Uterus (tissue), 4 donors: ENCODE measurements around the gene CORO1C. TPM values are rescaled to one million over a fixed set of nuclear protein-coding genes. Genes with fewer than 3 reads are reported as not detected.

ENCODE experiments used
- DNase-seq, 2 donors: peaks; one replicate each; pipeline ENCODE4 v3.0.0-alpha.2; 2019 to 2020
- H3K27ac ChIP-seq, 2 donors: fragments of 200-600 bp; sonication (generic); 1 replicate in 1 of 2; 2 replicates in 1 of 2; pipeline ENCODE4 v1.5.1; 2016 to 2018
- H3K27me3 ChIP-seq, 2 donors: fragments of 200-600 bp; sonication (generic); one replicate each; pipeline ENCODE4 v1.5.1; 2018 to 2019; ENCODE audit warnings: control low read depth in 1 of 2
- H3K36me3 ChIP-seq, 2 donors: fragments of 200-600 bp; sonication (generic); one replicate each; pipeline ENCODE4 v1.5.1; 2019; ENCODE audit warnings: control low read depth in 1 of 2
- H3K4me1 ChIP-seq, 2 donors: fragments of 200-600 bp; sonication (generic); one replicate each; pipeline ENCODE4 v1.5.1; 2018 to 2019; ENCODE audit warnings: control low read depth in 1 of 2
- H3K4me3 ChIP-seq, 2 donors: fragments of 200-600 bp; sonication (generic); 1 replicate in 1 of 2; 2 replicates in 1 of 2; pipeline ENCODE4 v1.5.1; 2018 to 2019; ENCODE audit warnings: mild to moderate bottlenecking in 1 of 2
- H3K9me3 ChIP-seq, 2 donors: fragments of 200-600 bp; sonication (generic); one replicate each; pipeline ENCODE4 v1.5.1; 2019; ENCODE audit warnings: control low read depth in 1 of 2
- CTCF ChIP-seq, 4 experiments: fragments of 200-600 bp in 2 of 4; fragments of 450-650 bp in 2 of 4; sonication (generic) in 2 of 4; IDR thresholded peaks; one replicate each; pipeline ENCODE4 v1.5.1; 2016 to 2019; ENCODE audit warnings: antibody characterized with exemption in 4 of 4, mild to moderate bottlenecking in 2 of 4, moderate library complexity in 1 of 4
- POLR2A ChIP-seq, 2 donors: fragments of 450-650 bp; IDR thresholded peaks; one replicate each; pipeline ENCODE4 v1.6.1; 2016; ENCODE audit warnings: antibody characterized with exemption in 2 of 2, mild to moderate bottlenecking in 1 of 2, moderate library complexity in 1 of 2
- intact Hi-C: fragments of 100-400 bp; cut with DNase I; formaldehyde crosslinking; loops from one replicate; pipeline ENCODE4 v1.15.1; 2023; ENCODE audit warnings: low total_unique reads
- microRNA-seq: library from miRNA; unstranded; fragments of <30 nt; microRNA quantifications from one replicate; pipeline ENCODE4, GENCODE V29; 2016; ENCODE audit warnings: borderline microRNAs expressed, borderline replicate concordance
- small RNA-seq: library from RNA; depleted of rRNA; stranded (forward); fragments of <200 nt; gene quantifications from one replicate; pipeline ENCODE3, GENCODE V24; 2016
- total RNA-seq, 4 donors: library from RNA; depleted of rRNA in 3 of 4; stranded (reverse); fragments of >200 nt in 3 of 4; gene quantifications; one replicate each; pipeline versions ENCODE4 v1.1.0 to v1.2.4, GENCODE V29; 2014 to 2023
- donor health status: DM: yes; HTN: yes; CAD: no.

CORO1C gene
- total RNA-seq, 4 donors from 2014 or later, result 129 to 357 (median 235) TPM

DNA sequence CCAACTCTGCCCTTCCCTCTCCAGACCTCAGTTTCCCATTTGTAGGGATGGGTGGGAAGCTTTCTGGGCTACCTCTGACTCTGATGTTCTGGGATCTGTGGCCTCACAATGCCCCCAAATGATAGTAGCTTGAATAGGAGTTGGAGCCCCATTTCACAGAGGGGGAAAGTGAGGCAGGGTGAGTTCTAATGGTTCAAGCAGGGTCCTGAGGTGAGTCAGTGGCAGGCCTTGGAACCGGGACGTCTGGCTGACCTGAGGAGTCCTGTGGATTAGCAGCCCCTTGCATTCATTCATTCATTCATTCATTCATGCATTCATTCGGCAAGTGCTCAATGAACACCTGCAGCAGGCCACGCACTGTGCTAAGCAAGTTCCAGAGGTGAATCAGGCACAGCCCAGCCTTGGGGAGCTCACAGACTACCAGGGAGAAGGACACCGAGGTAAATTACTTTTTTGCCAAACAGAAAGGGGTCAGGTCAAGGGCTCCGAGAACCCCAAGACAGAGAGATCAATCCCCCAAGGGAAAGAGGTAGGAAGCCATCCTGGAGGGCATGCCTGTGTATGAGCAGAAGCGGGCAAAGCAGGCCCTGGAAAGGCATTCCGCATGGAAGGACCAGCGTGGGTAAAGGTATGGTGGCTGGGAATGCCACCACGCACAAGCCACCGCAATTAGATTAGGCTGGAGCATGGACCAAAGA, 132.6 kb downstream of the CORO1C start:
- TF ChIP-seq CTCF (IDR thresholded peaks at IDR 0.05), result no peak
- no peak for TF ChIP-seq POLR2A (IDR thresholded peaks at IDR 0.05)
- Histone ChIP-seq H3K4me3 (no peak overlapping the region), H3K27me3 (no peaks in the 10 kb centered on the region), H3K4me1 (no peaks in the 10 kb centered on the region), H3K36me3 (no peaks in the 10 kb centered on the region), H3K9me3 (no peaks in the 10 kb centered on the region), H3K27ac (peak overlapping the region; percentile 55 to 67)
- DNase-seq, result no peak
- intact Hi-C loops, result no loop called here

DNA sequence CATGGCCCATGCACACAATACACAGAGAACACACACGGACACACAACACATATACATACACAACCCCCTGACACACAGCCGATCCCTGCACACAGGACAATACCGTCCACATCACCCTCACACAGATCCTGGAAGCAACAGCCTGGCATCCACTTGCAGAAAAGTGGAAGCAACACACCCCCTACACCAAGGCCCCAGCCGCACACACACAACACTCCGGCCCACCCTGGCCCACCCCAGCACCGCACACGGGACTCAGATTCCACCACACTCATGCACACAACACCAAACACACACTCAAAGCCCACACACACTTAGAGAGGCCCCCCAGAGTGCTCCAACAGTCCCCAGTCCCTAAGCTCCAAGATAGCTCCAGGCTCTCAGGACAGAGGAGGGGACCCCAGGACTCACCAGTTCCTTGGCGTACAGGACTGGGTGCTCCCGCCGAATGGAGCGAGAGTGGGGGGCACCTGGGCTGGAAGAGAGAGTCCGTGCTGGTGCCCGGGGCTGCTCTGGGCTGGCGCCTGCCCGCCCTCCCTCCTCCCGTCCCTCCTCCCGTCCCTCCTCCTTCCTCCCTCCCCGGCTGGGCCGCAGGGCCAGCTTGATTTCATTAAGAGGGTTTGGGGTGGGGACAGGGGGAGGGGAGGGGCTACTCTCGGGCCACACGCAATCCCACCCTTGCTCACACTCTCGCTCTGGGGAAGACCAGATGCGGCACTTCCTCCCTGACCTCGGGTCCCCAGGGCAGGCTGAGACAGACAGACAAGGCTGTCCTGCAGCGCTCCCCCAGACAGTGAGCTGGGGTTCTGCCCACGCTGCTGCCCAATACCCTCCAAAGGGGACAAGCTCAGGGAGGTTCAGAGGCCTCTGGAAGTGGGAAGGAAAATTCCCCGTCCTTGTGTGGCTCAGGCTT, 133.5 kb downstream of the CORO1C start, which contains the start of gene TMEM119:
Gene TMEM119, minus strand, starts transcription at position 526 of the 913 bp plus-strand sequence. CDS start 5,701 bp downstream, outside the sequence.
- intact Hi-C loops, result no loop called here
- H3K9me3 ChIP-seq, result no peaks in the 10 kb centered on the region

DNA sequence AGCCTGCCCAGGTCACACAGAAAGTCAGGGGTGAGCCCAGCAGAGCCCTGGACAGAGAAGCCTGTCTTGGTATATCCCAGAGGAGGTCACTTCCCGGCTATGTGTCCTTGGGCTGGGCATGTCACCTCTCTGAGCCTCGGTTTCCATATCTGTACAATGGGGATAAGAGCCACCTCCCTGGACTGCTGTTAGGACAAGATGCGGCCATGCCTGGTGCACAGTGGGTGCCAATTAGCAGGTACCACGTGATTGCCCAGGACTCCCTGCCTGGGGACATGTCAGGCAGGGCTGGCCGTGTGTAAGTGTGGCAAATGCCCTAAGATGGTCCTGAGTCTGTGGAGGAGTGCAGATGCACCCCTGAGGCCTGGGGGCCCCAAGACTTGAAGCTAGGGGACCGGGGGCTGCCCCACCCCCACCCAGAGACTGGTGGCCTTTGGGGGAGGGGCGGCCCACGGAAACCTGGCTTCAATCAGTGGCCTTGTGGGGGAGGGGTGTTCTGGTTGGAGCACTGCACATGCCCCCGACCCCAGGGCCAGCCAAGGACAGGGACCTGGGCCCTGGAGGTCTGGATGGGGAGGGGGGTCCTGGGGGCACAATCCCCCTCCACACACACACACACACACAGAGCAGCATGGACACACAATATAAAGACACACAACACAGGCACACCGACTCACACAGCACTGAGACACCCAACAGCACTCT, 134.3 kb downstream of the CORO1C start:
- no peak for DNase-seq
- no peaks in the 10 kb centered on the region for H3K4me1 ChIP-seq
- no peaks in the 10 kb centered on the region for H3K9me3 ChIP-seq
- H3K4me3 ChIP-seq, result peak overlapping the region; percentile 9 to 28
- H3K36me3 ChIP-seq, result no peaks in the 10 kb centered on the region
- H3K27me3 ChIP-seq, result no peaks in the 10 kb centered on the region
- H3K27ac ChIP-seq, result peak overlapping the region; percentile 55 to 67
- intact Hi-C loops, result no loop called here
- no peak for TF ChIP-seq POLR2A (IDR thresholded peaks at IDR 0.05)
- no peak for TF ChIP-seq CTCF (IDR thresholded peaks at IDR 0.05)

More for the DNA sequence above, 133.5 kb downstream of the CORO1C start, which contains the start of gene TMEM119:
- DNase-seq, result peak; percentile 45 to 54
- Histone ChIP-seq H3K27ac (peak within 1 kb of the TSS; percentile 55 to 67), H3K4me3 (peak within 1 kb of the TSS; percentile 9 to 28), H3K4me1 (no peaks in the 10 kb centered on the region), H3K36me3 (no peaks in the 10 kb centered on the region), H3K27me3 (no peaks in the 10 kb centered on the region)
- TF ChIP-seq CTCF (IDR thresholded peaks at IDR 0.05), result no peak
- no peak for TF ChIP-seq POLR2A (IDR thresholded peaks at IDR 0.05)

GRCh38 chr12:108595711-108596647, 135.3 kb downstream of the CORO1C start:
- TF ChIP-seq POLR2A (IDR thresholded peaks at IDR 0.05) (no peak), CTCF (IDR thresholded peaks at IDR 0.05) (no peak)
- peak overlapping the region; percentile 38 to 55 for H3K27ac ChIP-seq
- no peak for DNase-seq
- no peaks in the 10 kb centered on the region for H3K27me3 ChIP-seq
- H3K4me1 ChIP-seq, result no peaks in the 10 kb centered on the region
- no peaks in the 10 kb centered on the region for H3K9me3 ChIP-seq
- no peaks in the 10 kb centered on the region for H3K36me3 ChIP-seq
- no peak overlapping the region for H3K4me3 ChIP-seq
- intact Hi-C loops, result no loop called here

Small RNA genes within 50 kb of the gene (microRNA-seq; reads per million reads assigned to microRNA genes)
- gene MIR4496, result not detected

Small RNA genes within 50 kb of the gene (small RNA-seq; reads per million reads assigned to genes)
- not detected for gene AC087893.2
- gene RF00019, result not detected
- not detected for gene RF00561
- gene RNU7-169P, result not detected

Other genes starting within 250 kb of the CORO1C start
- 10 to 100 TPM in 1 of 4 donors, 1 to 10 TPM in 3; 3.5 to 11.5 (median 4.3) TPM for gene FICD, start 216.2 kb downstream of the CORO1C start, total RNA-seq
- gene SART3, start 170.3 kb downstream of the CORO1C start, total RNA-seq, result 10 to 100 TPM; 16.2 to 86.1 (median 55.7) TPM
- gene ISCU, start 168.9 kb downstream of the CORO1C start, total RNA-seq, result 100 to 1,000 TPM in 3 of 4 donors, 10 to 100 TPM in 1; 81.3 to 226 (median 161) TPM
- gene TMEM119, start 133.4 kb downstream of the CORO1C start, total RNA-seq, result 100 to 1,000 TPM in 1 of 4 donors, 10 to 100 TPM in 2, 1 to 10 TPM in 1; 9.1 to 102 (median 12.4) TPM
- 1 to 10 TPM; 1.5 to 6.5 (median 2.9) TPM for gene SELPLG, start 97.6 kb downstream of the CORO1C start, total RNA-seq
- 10 to 100 TPM in 2 of 4 donors, 1 to 10 TPM in 2; 8.7 to 55.4 (median 10.7) TPM for gene SSH1, start 126.1 kb upstream of the CORO1C start, total RNA-seq
- gene DAO, start 148.6 kb upstream of the CORO1C start, total RNA-seq, result not detected